ENCODE data around the gene PKN2.
A peak's percentile ranks its signal among the peaks of the same experiment; 100 is the strongest.

Gene PKN2

DNA sequence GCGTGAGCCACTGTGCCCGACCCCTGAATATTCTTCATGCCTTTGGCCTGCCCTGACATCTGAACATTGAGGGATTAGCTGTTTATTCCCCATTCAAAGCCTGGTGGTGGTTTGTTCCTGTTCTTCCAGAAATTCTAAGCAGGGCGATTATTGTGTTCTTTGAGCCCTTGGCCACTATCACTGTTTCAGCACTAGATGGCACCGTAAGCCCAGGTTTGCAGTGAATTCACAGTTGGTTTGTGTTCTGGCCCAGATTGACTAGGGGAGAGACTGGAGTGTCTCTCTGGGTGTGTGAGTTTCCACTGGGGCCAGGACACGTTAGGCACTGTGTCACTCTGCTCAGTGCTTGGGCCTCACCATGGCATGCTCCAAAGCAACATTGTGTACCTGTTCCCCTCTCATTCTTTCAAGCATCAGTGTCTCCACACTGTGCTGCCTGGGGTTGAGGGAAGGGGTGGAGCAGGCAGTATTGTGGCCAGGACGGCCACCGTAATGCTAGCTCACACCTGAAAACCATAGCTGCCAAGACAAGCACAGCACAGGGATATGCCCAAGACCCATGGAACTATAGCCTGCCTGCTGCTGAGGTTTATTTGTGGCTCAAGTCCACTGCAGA lies 52.7 kb downstream of the PKN2 start:
- peak; percentile 44 for DNase-seq

DNA sequence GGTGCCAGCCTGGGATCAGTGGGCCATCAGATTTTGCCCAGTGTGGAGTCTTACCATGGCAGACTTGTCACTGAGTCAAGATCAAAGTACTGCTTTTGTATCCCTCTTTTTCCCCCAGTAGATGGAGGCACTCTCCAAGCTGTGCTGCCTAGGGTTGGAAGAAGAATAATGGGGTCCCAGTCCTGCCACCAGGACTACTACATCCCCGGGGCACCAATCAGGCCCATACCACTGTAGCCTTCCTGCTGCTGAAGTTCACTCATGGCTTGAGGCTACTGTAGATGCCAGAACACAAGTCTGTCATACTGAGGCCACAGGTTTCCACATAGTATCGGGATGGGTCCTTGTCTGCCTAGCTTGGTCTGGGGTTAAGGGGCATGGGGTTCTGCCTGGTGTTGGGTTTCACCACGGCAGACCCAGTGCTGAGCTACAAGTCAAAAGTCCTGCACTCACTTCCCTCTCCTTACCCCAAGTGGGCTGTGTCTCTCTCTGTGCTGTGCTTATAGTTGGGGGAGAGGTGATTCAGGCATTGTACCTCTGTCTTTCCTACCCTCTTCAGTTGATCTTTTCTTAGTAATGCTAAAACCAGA lies 53.4 kb downstream of the PKN2 start:
- DNase-seq = no peak

DNA sequence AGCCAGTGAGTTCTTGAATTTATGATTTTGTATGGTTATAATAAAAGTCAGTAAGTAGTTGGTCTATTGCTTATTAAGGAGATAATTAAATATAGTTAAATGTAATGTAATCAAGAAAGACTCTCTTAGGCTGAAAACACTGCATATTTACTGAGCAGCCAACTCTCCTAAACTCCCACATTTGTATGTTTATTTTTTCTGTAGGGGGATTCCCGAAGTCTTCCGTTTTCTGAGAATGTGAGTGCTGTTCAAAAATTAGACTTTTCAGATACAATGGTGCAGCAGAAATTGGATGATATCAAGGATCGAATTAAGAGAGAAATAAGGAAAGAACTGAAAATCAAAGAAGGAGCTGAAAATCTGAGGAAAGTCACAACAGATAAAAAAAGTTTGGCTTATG lies 56.7 kb downstream of the PKN2 start:
- DNase-seq = no peak

DNA sequence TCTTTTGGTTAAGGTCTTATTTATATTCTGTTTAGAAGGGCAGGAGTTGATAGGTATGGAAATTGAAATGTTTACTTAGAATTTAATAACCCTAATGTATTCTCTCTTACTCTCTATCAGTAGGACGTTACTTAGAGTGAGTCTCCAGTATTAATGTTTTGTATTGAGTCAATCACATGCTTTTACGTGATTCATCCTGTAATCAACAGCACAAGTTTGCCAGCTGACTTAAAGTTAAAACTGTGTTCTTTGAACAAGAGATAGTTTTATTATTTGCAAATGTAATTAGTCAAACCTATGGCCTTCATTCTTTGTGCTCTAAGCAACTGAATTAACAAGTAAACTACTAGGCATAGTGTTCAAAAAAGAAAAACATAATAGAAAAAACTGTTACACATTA lies 57.3 kb downstream of the PKN2 start:
- DNase-seq = no peak

DNA sequence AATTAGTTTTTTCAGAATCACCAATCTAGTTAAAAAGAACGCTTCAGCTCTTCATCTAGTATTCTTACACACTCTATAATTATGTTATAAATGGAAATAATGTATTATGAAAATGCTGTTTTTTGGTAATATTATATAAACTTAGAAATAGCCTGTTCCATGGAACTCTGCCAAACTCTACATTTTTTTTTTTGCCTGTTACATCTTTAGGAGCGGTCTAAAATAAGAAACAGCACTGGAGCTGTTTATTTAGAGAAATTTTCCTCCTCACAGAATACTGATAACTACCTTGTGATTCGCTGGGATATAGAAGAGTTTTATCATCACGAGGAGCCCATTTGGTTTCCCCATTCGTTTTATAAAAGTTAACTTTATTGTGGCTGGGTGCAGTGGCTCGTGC lies 58.5 kb downstream of the PKN2 start:
- no peak for DNase-seq

DNA sequence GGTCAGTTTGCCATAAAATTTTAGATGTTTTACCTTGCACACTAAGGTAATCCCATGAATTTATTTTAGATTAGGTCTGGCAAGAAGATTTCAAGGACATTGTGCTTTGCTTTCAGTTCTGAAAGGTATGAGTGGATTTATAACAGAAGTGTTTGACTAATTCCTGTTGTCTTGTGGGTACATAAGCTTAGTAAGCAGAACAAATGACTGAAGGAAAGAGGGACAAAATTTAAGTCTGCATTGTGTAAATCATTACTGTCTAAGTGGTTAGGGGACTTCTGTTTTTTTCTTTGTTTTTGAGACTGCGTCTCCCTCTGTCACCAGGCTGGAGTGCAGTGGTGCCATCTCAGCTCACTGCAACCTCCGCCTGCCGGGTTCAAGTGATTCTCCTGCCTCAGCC lies 60.1 kb downstream of the PKN2 start:
- peak; percentile 60 for DNase-seq

DNA sequence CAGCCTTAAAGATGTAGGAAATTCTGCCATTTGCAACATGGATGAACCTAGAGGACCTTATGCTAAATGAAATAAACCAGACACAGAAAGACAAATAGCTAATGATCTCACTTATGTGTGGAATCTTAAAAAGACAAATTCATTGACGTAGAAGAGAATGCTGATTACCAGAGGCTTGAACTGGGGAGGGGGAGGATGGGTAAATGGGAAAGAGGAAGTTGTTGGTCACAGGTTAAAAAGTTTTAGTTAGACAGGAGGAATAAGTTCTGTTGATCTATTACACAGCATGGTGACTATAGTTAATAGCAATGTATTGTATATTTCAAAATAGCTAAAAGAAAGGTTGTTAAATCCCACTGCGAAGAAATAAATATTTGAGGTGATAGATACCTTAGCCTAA lies 62.8 kb downstream of the PKN2 start:
- no peak for DNase-seq

DNA sequence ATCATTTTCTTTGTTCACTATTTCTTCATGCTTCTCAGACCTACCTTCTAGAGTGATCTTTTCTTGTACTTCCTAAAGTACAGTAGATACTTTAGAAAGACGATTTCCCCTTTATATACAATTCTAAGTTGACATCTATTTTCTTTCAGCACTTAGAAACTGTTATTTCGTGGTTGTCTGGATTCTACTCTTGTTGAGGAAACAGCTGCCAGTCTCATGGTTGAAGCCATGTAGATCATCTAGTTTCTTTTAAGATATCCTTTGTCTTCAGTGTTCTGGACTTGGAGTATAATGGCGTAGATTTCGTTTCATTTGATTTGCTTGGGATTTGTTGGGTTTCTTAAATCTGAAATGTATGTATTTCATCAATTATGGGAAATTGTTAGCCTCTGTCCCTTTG lies 67.6 kb downstream of the PKN2 start:
- no peak for DNase-seq

DNA sequence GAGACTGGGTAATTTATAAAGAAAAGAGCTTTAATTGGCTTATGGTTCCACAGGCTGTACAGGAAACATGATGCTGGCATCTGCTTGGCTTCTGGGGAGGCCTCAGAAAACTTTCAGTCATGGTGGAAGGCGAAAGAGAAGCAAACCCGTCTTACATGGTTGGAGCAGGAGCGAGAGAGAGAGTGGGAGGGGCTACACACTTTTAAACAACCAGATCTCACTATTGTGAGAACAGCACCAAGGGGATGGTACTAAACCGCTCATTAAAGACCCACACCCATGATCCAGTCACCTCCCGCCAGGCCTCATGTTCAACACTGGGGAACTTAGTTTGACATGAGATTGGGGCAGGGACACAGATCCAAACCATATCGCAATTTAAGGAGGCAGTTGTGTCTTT lies 69.4 kb downstream of the PKN2 start:
- no peak for DNase-seq

DNA sequence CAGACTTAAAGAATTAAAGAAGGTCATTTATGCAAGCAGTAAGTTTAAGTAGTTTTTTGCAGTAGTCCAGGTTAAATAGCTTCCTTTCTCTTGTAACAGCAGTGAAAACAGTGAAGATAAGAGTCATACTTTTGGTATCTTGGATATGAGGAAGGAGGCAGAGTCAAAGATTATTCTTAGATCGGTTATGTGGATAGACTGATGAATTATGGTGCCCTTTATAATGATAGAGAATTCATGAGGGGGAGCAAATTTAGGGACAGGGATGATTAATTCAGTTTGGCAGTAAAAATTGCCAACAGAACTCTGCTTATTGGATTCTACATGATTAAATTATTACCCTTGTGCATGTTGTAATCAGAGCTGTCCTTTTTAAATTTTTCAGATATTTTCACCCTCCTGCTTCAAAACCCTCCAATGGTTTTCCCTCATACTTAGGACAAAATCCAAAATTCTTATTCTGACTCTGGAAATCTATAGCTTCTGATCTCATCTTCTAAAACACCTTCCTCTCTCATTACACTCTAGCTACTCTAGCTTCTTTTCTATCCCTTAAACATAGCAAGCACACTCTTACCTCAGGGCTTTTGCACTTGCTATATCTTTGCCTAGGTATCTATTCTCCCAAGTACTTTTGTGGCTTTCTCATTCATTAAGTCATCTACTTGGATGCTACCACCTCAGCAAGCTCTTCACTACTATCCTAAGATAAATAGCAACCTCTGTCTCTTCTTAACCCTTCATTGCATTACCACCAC lies 79.8 kb downstream of the PKN2 start:
- DNase-seq = no peak

DNA sequence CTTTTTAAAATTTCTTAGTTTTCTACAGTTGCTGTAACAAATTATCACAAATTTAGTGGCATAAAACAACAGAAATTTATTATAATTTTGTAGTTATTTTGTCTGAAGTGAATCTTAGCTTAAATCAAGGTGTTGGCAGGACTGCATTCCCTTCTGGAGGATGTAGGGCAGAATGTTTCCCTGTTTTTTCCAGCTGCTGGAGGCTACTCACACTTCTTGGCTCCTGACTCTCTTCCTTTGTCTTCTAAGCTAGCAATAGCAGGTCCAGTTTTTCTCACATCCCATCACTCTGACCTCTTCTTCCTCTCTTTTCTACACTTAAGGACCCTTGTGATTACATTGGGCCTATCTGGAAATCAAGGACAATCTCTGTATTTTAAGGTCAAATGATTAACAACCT lies 84.1 kb downstream of the PKN2 start:
- no peak for DNase-seq

DNA sequence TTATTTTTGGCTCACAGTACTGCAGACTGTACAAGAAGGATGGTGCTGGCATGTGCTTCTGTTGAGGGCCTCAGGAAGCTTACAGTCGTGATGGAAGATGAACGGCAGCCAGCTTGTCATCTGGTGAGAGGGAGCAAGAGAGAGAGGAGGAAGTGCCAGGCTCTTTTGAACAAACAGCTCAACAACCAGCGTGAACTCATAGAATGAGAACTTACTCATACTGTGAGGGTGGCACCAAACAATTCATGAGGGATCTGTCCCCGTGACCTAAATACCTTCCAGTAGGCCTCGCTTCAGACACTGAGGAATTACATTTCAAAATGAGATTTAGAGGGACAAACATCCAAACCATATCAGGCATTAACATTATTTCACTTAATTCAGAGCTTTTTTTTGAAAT lies 84.7 kb downstream of the PKN2 start:
- no peak for DNase-seq

DNA sequence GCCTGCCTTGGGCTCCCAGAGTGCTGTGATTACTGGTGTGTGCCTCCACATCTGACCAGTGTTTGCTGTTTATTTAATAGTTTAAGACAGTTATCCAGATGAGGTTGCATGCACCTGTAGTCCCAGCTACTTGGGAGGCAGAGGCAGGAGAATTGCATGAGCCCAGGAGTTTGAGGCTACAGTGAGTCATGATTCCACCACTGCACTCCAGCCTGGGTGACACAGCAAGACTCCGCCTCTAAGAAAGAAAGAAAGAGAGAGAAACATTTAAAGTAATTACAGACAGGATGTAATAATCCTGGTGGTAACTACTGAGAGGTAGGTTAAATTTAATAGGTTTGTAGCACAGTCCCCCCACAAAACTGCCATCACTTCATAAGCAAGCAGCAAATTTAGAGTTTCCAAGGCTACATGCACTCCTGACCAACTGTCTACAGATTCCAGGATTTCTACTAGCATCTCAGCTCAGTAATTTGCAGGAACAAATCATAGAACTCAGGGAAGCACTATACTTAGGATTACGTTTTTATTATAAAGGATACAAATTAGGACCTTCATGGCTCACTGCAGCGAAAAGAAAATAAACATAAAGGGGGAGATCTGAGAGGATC lies 89.6 kb downstream of the PKN2 start:
- peak; percentile 12 for DNase-seq

DNA sequence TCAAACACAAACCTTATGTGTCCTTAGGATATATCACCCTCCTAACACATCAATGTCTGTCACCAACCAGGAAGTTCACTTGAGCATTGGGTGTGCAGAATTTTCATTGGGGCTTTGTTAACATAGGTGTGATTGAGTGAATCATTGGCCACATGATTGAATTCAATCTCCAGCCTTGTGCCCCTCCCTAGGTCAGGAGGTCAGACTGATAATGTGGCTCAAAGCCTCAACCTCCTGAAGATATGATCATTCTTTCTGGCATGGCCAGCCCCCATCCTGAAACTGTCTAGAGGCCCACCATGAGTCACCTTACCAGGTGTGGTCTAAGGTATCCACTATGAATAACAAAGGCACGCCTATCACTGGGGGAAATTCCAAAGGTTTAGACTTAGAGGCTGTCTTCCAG lies 90.1 kb downstream of the PKN2 start:
- DNase-seq = peak; percentile 34

DNA sequence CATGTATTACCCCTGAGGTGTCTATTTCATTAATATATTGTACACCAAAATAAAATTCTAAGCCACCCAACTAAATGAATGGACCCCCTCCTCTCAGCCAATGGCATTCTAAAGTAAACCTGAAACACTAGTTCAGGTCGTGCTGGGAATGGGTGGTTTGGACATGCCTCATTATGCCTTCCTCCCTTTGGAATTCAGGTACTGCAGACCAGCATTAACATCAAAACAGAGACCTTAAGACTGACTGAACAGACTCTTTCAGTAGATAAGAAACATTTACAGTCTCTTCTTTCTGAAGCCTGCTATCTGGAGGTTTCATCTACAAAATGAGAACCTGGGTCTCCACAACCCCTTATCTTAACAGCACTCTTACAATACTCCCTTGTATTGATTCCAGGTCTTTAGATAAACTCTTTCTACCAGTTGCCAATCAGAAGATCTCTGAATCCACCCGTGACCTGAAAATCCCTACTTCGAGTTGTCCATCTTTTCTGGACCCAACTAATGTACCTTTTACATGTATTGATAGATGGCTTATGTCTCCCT lies 93.6 kb downstream of the PKN2 start:
- DNase-seq = no peak

DNA sequence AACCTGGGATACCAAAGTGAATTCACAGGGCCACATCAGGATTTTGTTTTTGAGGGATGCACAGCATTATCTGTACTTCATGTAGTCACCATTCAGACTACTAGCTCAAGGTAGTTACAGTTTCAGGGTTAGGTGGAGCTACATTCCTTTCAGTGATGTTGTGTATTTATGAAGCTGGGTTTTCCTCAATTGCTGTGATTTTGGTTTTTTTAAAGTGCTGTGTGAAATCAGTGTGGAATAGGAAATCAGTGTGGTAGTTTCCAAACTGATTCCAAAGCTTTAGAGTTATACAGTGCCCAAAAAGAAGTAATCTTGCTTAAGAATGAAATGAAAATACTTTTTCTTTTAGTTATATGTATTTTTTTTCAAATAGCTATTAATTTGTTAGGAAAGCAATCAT lies 95.8 kb downstream of the PKN2 start:
- DNase-seq = no peak

DNA sequence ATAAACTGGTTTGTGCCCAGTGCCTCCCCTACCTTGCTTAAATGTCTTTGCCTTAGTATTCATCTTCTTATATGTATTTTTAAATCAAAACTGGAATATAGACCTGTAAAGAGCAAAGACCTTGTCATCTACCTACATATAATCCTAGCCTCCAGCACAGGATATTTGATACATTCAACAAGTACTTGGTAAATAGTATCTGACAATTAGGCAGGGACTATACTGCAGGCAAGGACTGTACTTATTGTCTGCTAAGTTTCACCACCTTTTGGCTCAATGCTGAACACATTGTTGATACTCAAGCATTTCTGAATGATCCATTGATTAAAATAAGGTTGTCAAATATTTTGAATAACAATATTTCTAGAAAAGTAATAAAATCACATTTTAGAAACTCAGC lies 96.4 kb downstream of the PKN2 start:
- DNase-seq = no peak

DNA sequence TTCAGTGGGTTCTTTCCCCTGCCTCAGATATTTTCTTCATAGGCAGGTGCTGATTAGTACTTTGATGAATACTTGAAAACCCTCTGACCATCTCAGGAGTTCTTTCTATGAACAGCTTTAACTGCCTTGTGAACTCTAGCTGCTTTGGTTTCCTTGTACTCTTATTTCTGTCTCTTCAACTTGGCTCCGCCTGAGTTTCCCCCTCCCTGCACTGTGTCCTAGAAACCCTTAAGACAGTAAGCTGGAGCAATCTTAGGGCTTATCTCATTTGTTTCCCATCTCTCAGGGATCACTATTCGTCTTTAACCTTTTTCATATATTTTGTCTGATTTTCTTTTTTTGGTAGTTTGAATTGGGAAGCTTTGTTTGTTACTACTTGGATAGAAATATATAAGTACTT lies 99.1 kb downstream of the PKN2 start:
- no peak for DNase-seq

DNA sequence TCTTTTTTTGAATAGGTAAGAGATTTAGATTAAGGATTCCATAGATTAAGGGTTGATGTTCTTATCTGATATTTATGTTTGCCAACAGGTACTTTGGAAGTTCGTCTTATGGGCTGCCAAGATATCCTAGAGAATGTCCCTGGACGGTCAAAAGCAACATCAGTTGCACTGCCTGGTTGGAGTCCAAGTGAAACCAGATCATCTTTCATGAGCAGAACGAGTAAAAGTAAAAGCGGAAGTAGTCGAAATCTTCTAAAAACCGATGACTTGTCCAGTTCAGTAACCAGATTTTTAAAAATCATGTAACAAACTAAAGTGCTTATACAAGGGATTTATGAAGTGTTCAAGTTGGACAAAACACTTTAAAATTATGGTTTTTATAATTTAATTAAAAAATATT lies 100.5 kb downstream of the PKN2 start:
- no peak for DNase-seq

DNA sequence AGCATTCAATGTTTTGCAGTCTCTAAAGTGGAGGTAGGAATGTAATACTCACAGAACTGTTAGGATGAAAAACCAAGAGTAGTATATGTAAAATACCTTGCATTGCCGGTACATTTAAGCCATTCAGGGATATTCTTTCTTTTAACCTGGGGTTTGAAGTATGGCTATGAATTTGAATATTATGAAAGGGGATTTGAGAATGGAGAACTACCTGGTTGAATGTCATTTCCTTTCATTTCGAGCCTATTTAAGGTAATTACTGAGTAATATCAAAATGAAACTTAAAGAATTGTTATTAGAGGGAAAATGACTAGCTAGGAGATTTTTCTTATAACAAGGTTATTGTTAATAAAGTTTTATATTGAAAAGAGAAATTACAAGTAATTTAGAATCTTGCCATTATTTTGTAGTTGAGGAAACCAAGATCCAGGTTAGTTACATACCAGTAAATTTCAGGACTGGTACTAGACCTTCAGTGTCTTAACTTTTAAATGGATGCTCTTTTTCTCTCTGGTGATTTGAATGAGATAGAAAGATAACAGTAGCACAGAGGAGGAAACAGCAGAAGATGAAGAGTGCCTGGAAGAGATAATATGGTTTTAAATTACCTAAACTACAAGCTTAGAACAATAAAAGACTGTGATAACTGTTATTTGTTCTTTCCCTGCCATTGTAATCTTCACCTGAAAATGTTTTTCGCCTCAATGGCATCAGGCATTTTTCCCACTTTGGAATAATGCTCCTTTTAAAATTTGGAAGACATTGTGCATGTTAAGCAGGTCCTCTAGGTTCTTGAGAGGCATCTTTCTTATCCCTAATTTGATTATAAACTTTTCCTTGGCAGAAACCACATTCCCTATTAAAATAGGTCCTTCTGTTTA lies 103.2 kb downstream of the PKN2 start:
- no peak for DNase-seq

DNA sequence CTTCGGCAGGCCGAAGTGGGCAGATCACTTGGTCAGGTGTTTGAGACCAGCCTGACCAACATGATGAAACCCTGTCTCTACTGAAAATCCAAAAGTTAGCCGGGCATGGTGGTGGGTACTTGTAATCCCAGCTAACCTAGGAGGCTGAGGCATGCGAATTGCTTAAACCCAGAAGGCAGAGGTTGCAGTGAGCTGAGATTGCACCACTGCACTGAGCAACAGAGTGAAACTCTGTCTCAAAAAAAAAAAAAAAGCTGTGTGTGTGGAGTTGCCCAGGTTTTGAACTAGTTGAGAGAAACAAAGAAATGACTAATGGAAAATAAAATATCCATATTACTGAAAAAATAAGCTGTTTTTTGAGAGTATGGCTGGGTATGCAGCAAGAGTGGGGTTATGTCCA lies 107.1 kb downstream of the PKN2 start:
- DNase-seq = no peak

DNA sequence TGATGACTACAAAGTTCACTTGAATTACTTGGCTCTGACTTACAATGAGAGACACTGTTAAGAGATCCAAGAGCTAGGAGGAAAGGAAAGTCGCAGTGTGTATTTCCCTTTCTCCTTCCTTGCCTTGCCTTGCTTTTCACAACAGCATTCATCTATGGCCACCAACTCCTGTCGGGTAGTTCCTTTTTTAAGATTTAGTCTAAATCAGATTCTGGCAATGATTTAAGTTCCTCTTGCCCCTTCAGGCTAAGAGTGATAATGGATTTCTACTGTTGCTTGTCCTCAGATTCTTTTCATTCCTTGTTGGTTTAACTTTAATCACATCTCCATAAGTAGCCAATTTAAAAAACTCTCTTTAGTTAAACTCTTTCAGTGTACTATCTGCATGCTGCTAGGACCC lies 115.4 kb downstream of the PKN2 start:
- DNase-seq = no peak
